ENCODE measurements around the gene NFS1.
A peak's percentile ranks its signal among the peaks of the same experiment; 100 is the strongest.
"Not testable (repeated sequence)": the region's sequence is repeated elsewhere in the genome, so short reads cannot be mapped to it uniquely, and the experiment has no call there.

The NFS1 gene

GRCh38 chr20:35732644-35732982, 33.5 kb upstream of the NFS1 start:
- H3K36me3 Mint-ChIP-seq (ENCODE audit: low read depth), result peaks cover 85% of the 10 kb centered on the region
- peaks cover 81% of the 10 kb centered on the region for H3K4me1 Mint-ChIP-seq (ENCODE audit: low read depth)
- no peaks in the 10 kb centered on the region for H3K27me3 Mint-ChIP-seq
- H3K27ac Mint-ChIP-seq, result peak overlapping the region; percentile 59
- H3K9me3 Mint-ChIP-seq, result no peaks in the 10 kb centered on the region
- peak overlapping the region; percentile 20 for H3K4me3 Mint-ChIP-seq

- Mint-ChIP-seq H3K9me3 (no peaks in the 10 kb centered on the region), H3K36me3 (ENCODE audit: low read depth) (peaks cover 85% of the 10 kb centered on the region), H3K4me1 (ENCODE audit: low read depth) (peaks cover 76% of the 10 kb centered on the region), H3K27me3 (no peaks in the 10 kb centered on the region), H3K27ac (peak overlapping the region; percentile 49), H3K4me3 (peak overlapping the region; percentile 14)
These were observed 32.9 kb upstream of the NFS1 start for GRCh38 chr20:35731862-35732643.

- Mint-ChIP-seq H3K27ac (no peak overlapping the region), H3K4me1 (ENCODE audit: low read depth) (peaks cover 70% of the 10 kb centered on the region), H3K36me3 (ENCODE audit: low read depth) (peaks cover 90% of the 10 kb centered on the region), H3K9me3 (no peaks in the 10 kb centered on the region), H3K4me3 (peak overlapping the region; percentile 14), H3K27me3 (no peaks in the 10 kb centered on the region)
These were observed 32.3 kb upstream of the NFS1 start for GRCh38 chr20:35731469-35731788.

GRCh38 chr20:35730583-35731468, 31.7 kb upstream of the NFS1 start:
- H3K27ac Mint-ChIP-seq, result no peak overlapping the region
- no peak overlapping the region for H3K4me3 Mint-ChIP-seq
- peaks cover 90% of the 10 kb centered on the region for H3K36me3 Mint-ChIP-seq (ENCODE audit: low read depth)
- no peaks in the 10 kb centered on the region for H3K27me3 Mint-ChIP-seq
- H3K4me1 Mint-ChIP-seq (ENCODE audit: low read depth), result peaks cover 64% of the 10 kb centered on the region
- no peaks in the 10 kb centered on the region for H3K9me3 Mint-ChIP-seq

- H3K36me3 Mint-ChIP-seq (ENCODE audit: low read depth), result peaks cover 88% of the 10 kb centered on the region
- no peak overlapping the region for H3K4me3 Mint-ChIP-seq
These were observed 30.9 kb upstream of the NFS1 start for GRCh38 chr20:35729836-35730582.

GRCh38 chr20:35729283-35729807, 30.2 kb upstream of the NFS1 start:
- Mint-ChIP-seq H3K36me3 (ENCODE audit: low read depth) (peaks cover 88% of the 10 kb centered on the region), H3K27ac (no peak overlapping the region), H3K4me3 (no peak overlapping the region), H3K27me3 (no peaks in the 10 kb centered on the region), H3K9me3 (no peaks in the 10 kb centered on the region), H3K4me1 (ENCODE audit: low read depth) (peaks cover 59% of the 10 kb centered on the region)

More at GRCh38 chr20:35729836-35730582, 30.9 kb upstream of the NFS1 start:
- Mint-ChIP-seq H3K9me3 (no peaks in the 10 kb centered on the region), H3K27me3 (no peaks in the 10 kb centered on the region), H3K4me1 (ENCODE audit: low read depth) (peaks cover 60% of the 10 kb centered on the region), H3K27ac (peak overlapping the region; percentile 14)

- H3K27ac Mint-ChIP-seq, result no peak overlapping the region
- H3K27me3 Mint-ChIP-seq, result no peaks in the 10 kb centered on the region
- H3K4me3 Mint-ChIP-seq, result no peak overlapping the region
- no peaks in the 10 kb centered on the region for H3K9me3 Mint-ChIP-seq
- peaks cover 87% of the 10 kb centered on the region for H3K36me3 Mint-ChIP-seq (ENCODE audit: low read depth)
- H3K4me1 Mint-ChIP-seq (ENCODE audit: low read depth), result peaks cover 53% of the 10 kb centered on the region
These were observed 27.9 kb upstream of the NFS1 start for GRCh38 chr20:35726842-35727711.

GRCh38 chr20:35724321-35725230, 25.4 kb upstream of the NFS1 start:
- Mint-ChIP-seq H3K27me3 (no peaks in the 10 kb centered on the region), H3K36me3 (ENCODE audit: low read depth) (peaks cover 87% of the 10 kb centered on the region), H3K9me3 (no peaks in the 10 kb centered on the region), H3K4me1 (ENCODE audit: low read depth) (peaks cover 46% of the 10 kb centered on the region), H3K4me3 (no peak overlapping the region), H3K27ac (peak overlapping the region; percentile 40)

GRCh38 chr20:35723652-35724320, 24.6 kb upstream of the NFS1 start:
- H3K4me1 Mint-ChIP-seq (ENCODE audit: low read depth), result peaks cover 47% of the 10 kb centered on the region
- not testable (repeated sequence) for H3K27me3 Mint-ChIP-seq, H3K9me3 Mint-ChIP-seq, H3K4me3 Mint-ChIP-seq
- H3K36me3 Mint-ChIP-seq (ENCODE audit: low read depth), result peaks cover 85% of the 10 kb centered on the region
- peak overlapping the region; percentile 40 for H3K27ac Mint-ChIP-seq

GRCh38 chr20:35723275-35723639, 24.1 kb upstream of the NFS1 start:
- Mint-ChIP-seq H3K36me3 (ENCODE audit: low read depth) (peaks cover 82% of the 10 kb centered on the region), H3K4me1 (ENCODE audit: low read depth) (peaks cover 48% of the 10 kb centered on the region)
- H3K4me3 Mint-ChIP-seq, H3K27ac Mint-ChIP-seq, H3K27me3 Mint-ChIP-seq, H3K9me3 Mint-ChIP-seq: not testable (repeated sequence)

- Mint-ChIP-seq H3K27me3 (no peaks in the 10 kb centered on the region), H3K4me3 (no peak overlapping the region), H3K27ac (peak overlapping the region; percentile 45), H3K9me3 (no peaks in the 10 kb centered on the region), H3K36me3 (ENCODE audit: low read depth) (peaks cover 83% of the 10 kb centered on the region), H3K4me1 (ENCODE audit: low read depth) (peaks cover 54% of the 10 kb centered on the region)
These were observed 22.5 kb upstream of the NFS1 start for GRCh38 chr20:35721621-35722020.

- no peak overlapping the region for H3K4me3 Mint-ChIP-seq
- H3K9me3 Mint-ChIP-seq, result no peaks in the 10 kb centered on the region
- H3K4me1 Mint-ChIP-seq (ENCODE audit: low read depth), result peaks cover 57% of the 10 kb centered on the region
These were observed 22.1 kb upstream of the NFS1 start for GRCh38 chr20:35721219-35721618.

More at GRCh38 chr20:35721219-35721618, 22.1 kb upstream of the NFS1 start:
- Mint-ChIP-seq H3K27me3 (no peaks in the 10 kb centered on the region), H3K36me3 (ENCODE audit: low read depth) (peaks cover 83% of the 10 kb centered on the region), H3K27ac (peak overlapping the region; percentile 45)

All from stimulated activated naive CD8-positive, alpha-beta T cell treated with anti-CD3 and anti-CD28 coated beads, Interleukin-15, Interleukin-2, amounts not matched to agents 100 ng/mL and 50 ng/mL, for 24 hours (primary cell).